BJ (cell line): ENCODE results near the gene HASPIN. TPM values are rescaled to one million over a fixed set of nuclear protein-coding genes. Genes with fewer than 3 reads are reported as not detected.

Experiments used
- CTCF ChIA-PET: fragments of 350-600 bp; formaldehyde crosslinking; extraction: SDS; loops from one replicate; lab custom pipeline; 2021; ENCODE audit warnings: antibody characterized with exemption, inconsistent platforms; lab: Yijun Ruan, JAX
- POLR2A ChIA-PET: fragments of 300-600 bp; sonication (Branson Sonifier 250); formaldehyde crosslinking; extraction: SDS; loops from one replicate; lab custom pipeline; 2021; ENCODE audit warnings: antibody characterized with exemption; lab: Charles Lee
- DNase-seq: peaks from one replicate; pipeline ENCODE4 v3.0.0-alpha.2; 2011; ENCODE audit warnings: low read depth
- H3K27me3 ChIP-seq: 2 replicates; pipeline ENCODE4 v1.6.0; 2011; ENCODE audit warnings: low read length; ENCODE audit not compliant: control insufficient read depth, insufficient read depth
- H3K36me3 ChIP-seq: 2 replicates; pipeline ENCODE4 v1.5.1; 2011; ENCODE audit warnings: low read length; ENCODE audit not compliant: control insufficient read depth, insufficient read depth
- H3K4me3 ChIP-seq: 2 replicates; pipeline ENCODE4 v1.5.1; 2011; ENCODE audit warnings: low read depth, mild to moderate bottlenecking, control low read depth, low read length
- CTCF ChIP-seq: IDR thresholded peaks from 2 replicates; pipeline ENCODE4 v1.5.1; 2011; ENCODE audit warnings: low read depth, mild to moderate bottlenecking, control low read depth, inconsistent platforms, low read length, moderate library complexity; ENCODE audit not compliant: insufficient read depth
- polyA plus RNA-seq: library from polyadenylated mRNA; depleted of rRNA; stranded (reverse); fragments of >200 nt; gene quantifications from 2 replicates; pipeline ENCODE4 v1.2.3, GENCODE V29; 2011

The HASPIN gene
- polyA plus RNA-seq, 1 experiment: 2.1 TPM

- TF ChIP-seq CTCF: no peak
- no peak overlapping the region for H3K4me3 ChIP-seq
- H3K27me3 ChIP-seq: no peaks in the 10 kb centered on the region
- H3K36me3 ChIP-seq: peaks cover 13% of the 10 kb centered on the region
- DNase-seq: no peak
- POLR2A ChIA-PET: no interaction called here
- CTCF ChIA-PET: no interaction called here
These were observed 8.4 kb upstream of the HASPIN start for GRCh38 chr17:3715296-3715695.

- POLR2A ChIA-PET: no interaction called here
- DNase-seq: no peak
- Histone ChIP-seq H3K36me3 (peaks cover 11% of the 10 kb centered on the region), H3K4me3 (no peak overlapping the region), H3K27me3 (no peaks in the 10 kb centered on the region)
- CTCF ChIA-PET: no interaction called here
- no peak for TF ChIP-seq CTCF
These were observed 5.5 kb upstream of the HASPIN start for GRCh38 chr17:3718201-3718600.

GRCh38 chr17:3719265-3719664, 4.4 kb upstream of the HASPIN start:
- DNase-seq: no peak
- CTCF ChIA-PET: interaction anchor here (0.7 to 1.0 kb wide), 2 partner anchors 14 to 15 kb away, joined by 4 to 5 read pairs; no protein-coding TSS in a partner anchor
- POLR2A ChIA-PET: no interaction called here
- Histone ChIP-seq H3K27me3 (no peaks in the 10 kb centered on the region), H3K36me3 (peaks cover 11% of the 10 kb centered on the region), H3K4me3 (no peak overlapping the region)
- no peak for TF ChIP-seq CTCF

- H3K36me3 ChIP-seq: peaks cover 2% of the 10 kb centered on the region
- ChIA-PET CTCF (interaction anchor here (1.1 to 3.6 kb wide), 6 partner anchors 11 to 141 kb away, joined by 4 to 19 read pairs (median 8); partner anchors contain the start of gene NCBP3), POLR2A (no interaction called here)
- DNase-seq: no peak
- no peaks in the 10 kb centered on the region for H3K27me3 ChIP-seq
- peak overlapping the region; percentile 77 for H3K4me3 ChIP-seq
- TF ChIP-seq CTCF: no peak
These were observed 987 bp upstream of the HASPIN start for GRCh38 chr17:3722716-3723115.

GRCh38 chr17:3723188-3723555, 531 bp upstream of the HASPIN start:
- no peak for DNase-seq
- POLR2A ChIA-PET: no interaction called here
- H3K27me3 ChIP-seq: no peaks in the 10 kb centered on the region
- peaks cover 1% of the 10 kb centered on the region for H3K36me3 ChIP-seq
- CTCF ChIA-PET: interaction anchor here (0.6 to 3.6 kb wide), 8 partner anchors 10 to 140 kb away, joined by 3 to 19 read pairs (median 7); partner anchors contain the start of gene NCBP3
- peak overlapping the region; percentile 77 for H3K4me3 ChIP-seq
- no peak for TF ChIP-seq CTCF
